Large intestine (tissue), 3 donors: ENCODE results near the gene CACNA2D2. TPM values are rescaled to one million over a fixed set of nuclear protein-coding genes. Genes with fewer than 3 reads are reported as not detected.

Source experiments
- DNase-seq, 2 donors: peaks; one replicate each; pipeline versions ENCODE4 v3.0.0 to v3.0.0-alpha.2; 2013
- H3K27ac ChIP-seq: one replicate; pipeline ENCODE4 v1.5.1; 2013; ENCODE audit warnings: low read length
- H3K27me3 ChIP-seq: 2 replicates; pipeline ENCODE4 v1.6.1; 2013; ENCODE audit warnings: low read length; ENCODE audit not compliant: control insufficient read depth, insufficient read depth
- H3K36me3 ChIP-seq: 2 replicates; pipeline ENCODE4 v1.6.1; 2013; ENCODE audit warnings: low read length; ENCODE audit not compliant: control insufficient read depth, insufficient read depth
- H3K4me1 ChIP-seq: one replicate; pipeline ENCODE4 v1.6.1; 2013; ENCODE audit warnings: low read length; ENCODE audit not compliant: control insufficient read depth, insufficient read depth
- H3K4me3 ChIP-seq: one replicate; pipeline ENCODE4 v1.5.1; 2013; ENCODE audit warnings: low read length
- H3K9me3 ChIP-seq: one replicate; pipeline ENCODE4 v1.6.1; 2013; ENCODE audit warnings: mild to moderate bottlenecking, low read depth, low read length, moderate library complexity; ENCODE audit not compliant: control insufficient read depth
- WGBS: methylation state at CpG from one replicate; pipeline ENCODE4 v1.1.5; 2013; ENCODE audit warnings: low lambda C conversion rate; ENCODE audit not compliant: insufficient coverage; 5-methylcytosine and 5-hydroxymethylcytosine counted together
- polyA plus RNA-seq: library from polyadenylated mRNA; unstranded; fragments of 120-200 nt; gene quantifications from one replicate; pipeline ENCODE4 v1.2.1, GENCODE V29; 2013

Gene CACNA2D2
- polyA plus RNA-seq, 1 donor = 7.5 TPM

GRCh38 chr3:50347187-50347813, 156.1 kb downstream of the CACNA2D2 start:
- peaks cover 26% of the 10 kb centered on the region for H3K36me3 ChIP-seq
- no peaks in the 10 kb centered on the region for H3K27me3 ChIP-seq
- H3K4me3 ChIP-seq = no peak overlapping the region
- no peaks in the 10 kb centered on the region for H3K9me3 ChIP-seq
- peaks cover 33% of the 10 kb centered on the region for H3K4me1 ChIP-seq
- H3K27ac ChIP-seq = no peak overlapping the region
- WGBS = no CpG with 5 or more reads among the region's 14 CpGs
- peak; percentile 59 to 64 for DNase-seq

DNA sequence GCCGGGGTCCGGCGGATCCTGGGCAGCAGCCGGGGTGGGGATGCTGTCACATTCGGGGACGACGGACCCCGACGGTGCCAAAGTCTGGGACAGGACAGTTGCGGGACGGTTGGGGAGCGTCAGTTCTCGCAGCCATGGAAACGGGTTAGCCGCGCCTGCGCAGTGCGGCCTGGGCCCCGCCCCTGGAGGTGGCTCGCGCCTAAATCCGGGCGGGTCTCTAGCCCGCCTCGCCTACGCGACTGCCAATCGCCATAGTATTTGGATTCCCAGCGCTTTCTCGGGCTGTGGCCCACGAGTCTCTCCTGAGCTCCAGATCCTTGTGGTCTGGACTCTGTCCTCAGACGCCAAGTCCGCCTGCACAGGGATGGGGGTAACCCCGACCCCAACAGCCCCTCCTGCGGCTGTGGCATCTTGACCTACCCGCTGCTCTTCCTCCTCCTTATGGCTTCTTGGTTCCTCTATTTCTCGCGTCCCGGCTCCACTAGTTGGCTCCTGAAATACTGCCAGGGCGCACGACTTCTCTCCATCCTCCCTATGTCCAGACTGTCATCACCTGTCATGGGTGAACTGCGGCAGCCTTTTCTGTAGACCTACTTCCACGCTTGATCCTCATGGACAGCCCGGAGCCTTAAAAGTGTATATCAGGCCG, 157.7 kb downstream of the CACNA2D2 start, which contains the start of gene ZMYND10:
Gene ZMYND10, minus strand, starts transcription at position 147 of the 649 bp plus-strand sequence. CDS start 153 bp downstream, outside the sequence.
- no CpG with 5 or more reads among the region's 45 CpGs for WGBS
- Histone ChIP-seq H3K4me3 (peak within 1 kb of the TSS; percentile 27), H3K27me3 (peaks cover 10% of the 10 kb centered on the region), H3K9me3 (no peaks in the 10 kb centered on the region), H3K36me3 (peaks cover 20% of the 10 kb centered on the region), H3K4me1 (peaks cover 26% of the 10 kb centered on the region), H3K27ac (no peak within 1 kb of the TSS)
- DNase-seq = peak in 1 of 2 donors; percentile 42

- Histone ChIP-seq H3K9me3 (peaks cover 3% of the 10 kb centered on the region), H3K4me1 (peaks cover 22% of the 10 kb centered on the region), H3K27ac (no peak overlapping the region), H3K27me3 (peaks cover 16% of the 10 kb centered on the region), H3K36me3 (peaks cover 20% of the 10 kb centered on the region), H3K4me3 (peak overlapping the region; percentile 27)
- no CpG with 5 or more reads among the region's 8 CpGs for WGBS
- DNase-seq = no peak
These were observed 158.4 kb downstream of the CACNA2D2 start for GRCh38 chr3:50345008-50345407.

- Histone ChIP-seq H3K36me3 (peaks cover 7% of the 10 kb centered on the region), H3K4me1 (peaks cover 13% of the 10 kb centered on the region), H3K27me3 (peaks cover 20% of the 10 kb centered on the region), H3K4me3 (no peak overlapping the region), H3K9me3 (peaks cover 3% of the 10 kb centered on the region), H3K27ac (no peak overlapping the region)
- no CpG with 5 or more reads among the region's 13 CpGs for WGBS
- no peak for DNase-seq
These were observed 160.4 kb downstream of the CACNA2D2 start for GRCh38 chr3:50342813-50343633.

DNA sequence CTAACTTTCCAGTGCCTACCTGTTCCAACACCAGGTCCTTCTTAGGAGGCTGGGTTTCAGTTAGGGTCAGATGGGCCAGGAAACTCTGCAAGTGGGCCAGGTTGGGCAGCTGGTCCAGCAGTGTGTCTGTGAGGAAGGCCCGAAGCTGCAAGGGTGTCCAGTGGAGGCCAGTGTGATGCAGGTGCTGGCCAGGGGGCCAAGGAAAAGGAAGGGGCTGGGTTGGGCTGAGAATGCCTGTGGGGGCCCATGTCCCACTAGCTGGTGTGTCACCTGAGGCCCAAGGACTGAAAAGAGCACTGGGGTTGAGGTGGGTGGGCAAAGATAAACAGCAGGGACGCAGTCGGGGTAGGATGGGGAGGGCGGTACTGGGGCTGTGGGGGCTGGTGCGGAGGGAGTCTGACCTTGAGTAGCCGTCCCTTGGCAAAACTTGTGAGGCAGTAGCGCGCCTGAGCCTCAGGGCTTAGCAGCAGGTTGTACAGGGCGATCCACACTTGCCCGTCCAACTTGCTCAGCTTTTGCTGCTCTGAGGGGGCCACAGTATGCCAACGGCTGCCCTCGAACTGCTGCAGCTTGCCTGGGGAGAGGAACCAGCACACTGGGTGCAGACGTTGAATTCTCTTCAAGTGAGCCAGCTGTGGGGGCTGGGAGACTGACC, 161.3 kb downstream of the CACNA2D2 start:
- DNase-seq = no peak
- Histone ChIP-seq H3K4me3 (no peak overlapping the region), H3K9me3 (peaks cover 6% of the 10 kb centered on the region), H3K4me1 (peaks cover 19% of the 10 kb centered on the region), H3K36me3 (no peaks in the 10 kb centered on the region), H3K27ac (no peak overlapping the region), H3K27me3 (peaks cover 20% of the 10 kb centered on the region)
- no CpG with 5 or more reads among the region's 13 CpGs for WGBS

GRCh38 chr3:50341537-50341936, 161.9 kb downstream of the CACNA2D2 start:
- H3K27me3 ChIP-seq = peaks cover 20% of the 10 kb centered on the region
- H3K36me3 ChIP-seq = no peaks in the 10 kb centered on the region
- peaks cover 19% of the 10 kb centered on the region for H3K4me1 ChIP-seq
- DNase-seq = no peak
- peak overlapping the region; percentile 27 for H3K4me3 ChIP-seq
- peaks cover 6% of the 10 kb centered on the region for H3K9me3 ChIP-seq
- WGBS = no CpG with 5 or more reads among the region's 9 CpGs
- no peak overlapping the region for H3K27ac ChIP-seq

DNA sequence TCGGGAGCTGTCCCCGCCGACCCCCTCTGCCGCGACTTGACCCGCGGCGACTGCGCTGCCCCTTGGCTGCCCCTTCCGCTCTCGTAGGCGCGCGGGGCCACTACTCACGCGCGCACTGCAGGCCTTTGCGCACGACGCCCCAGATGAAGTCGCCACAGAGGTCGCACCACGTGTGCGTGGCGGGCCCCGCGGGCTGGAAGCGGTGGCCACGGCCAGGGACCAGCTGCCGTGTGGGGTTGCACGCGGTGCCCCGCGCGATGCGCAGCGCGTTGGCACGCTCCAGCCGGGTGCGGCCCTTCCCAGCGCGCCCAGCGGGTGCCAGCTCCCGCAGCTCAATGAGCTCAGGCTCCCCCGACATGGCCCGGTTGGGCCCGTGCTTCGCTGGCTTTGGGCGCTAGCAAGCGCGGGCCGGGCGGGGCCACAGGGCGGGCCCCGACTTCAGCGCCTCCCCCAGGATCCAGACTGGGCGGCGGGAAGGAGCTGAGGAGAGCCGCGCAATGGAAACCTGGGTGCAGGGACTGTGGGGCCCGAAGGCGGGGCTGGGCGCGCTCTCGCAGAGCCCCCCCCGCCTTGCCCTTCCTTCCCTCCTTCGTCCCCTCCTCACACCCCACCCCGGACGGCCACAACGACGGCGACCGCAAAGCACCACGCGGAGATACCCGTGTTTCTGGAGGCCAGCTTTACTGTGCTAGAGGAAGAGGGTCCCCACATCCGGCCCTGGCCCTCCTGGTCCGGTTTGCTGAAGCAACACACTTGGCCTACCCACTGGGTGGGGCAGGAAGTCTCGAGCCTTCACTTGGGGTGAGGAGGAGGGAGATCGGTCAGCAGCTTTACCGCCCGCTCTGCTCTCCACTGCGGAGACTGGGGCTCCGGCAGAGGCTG, 162.7 kb downstream of the CACNA2D2 start, which contains the start of gene RASSF1:
Gene RASSF1, minus strand, starts transcription at position 389 of the 882 bp plus-strand sequence. Its CDS starts 31 bp downstream, at position 358.
- H3K27ac ChIP-seq = no peak within 1 kb of the TSS
- WGBS = no CpG with 5 or more reads among the region's 85 CpGs
- peaks cover 6% of the 10 kb centered on the region for H3K9me3 ChIP-seq

DNA sequence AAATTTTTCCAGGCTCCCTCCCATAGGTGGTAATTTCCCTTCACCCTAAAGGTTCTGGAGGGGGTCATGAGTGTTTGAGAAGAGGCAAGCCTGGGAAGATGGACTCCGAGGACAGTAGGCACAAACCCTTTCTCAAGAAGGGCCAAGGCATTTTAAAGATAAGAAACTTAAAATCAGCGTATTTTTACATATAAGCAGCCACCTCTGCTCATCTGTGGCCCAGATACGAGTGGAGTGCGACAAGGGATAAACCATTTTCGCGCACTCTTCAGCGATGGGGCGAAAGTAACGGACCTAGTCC, 163.3 kb downstream of the CACNA2D2 start:
- WGBS = no CpG with 5 or more reads among the region's 9 CpGs
- Histone ChIP-seq H3K36me3 (no peaks in the 10 kb centered on the region), H3K4me3 (peak overlapping the region; percentile 27), H3K9me3 (peaks cover 6% of the 10 kb centered on the region), H3K27me3 (peaks cover 20% of the 10 kb centered on the region), H3K4me1 (peaks cover 23% of the 10 kb centered on the region), H3K27ac (no peak overlapping the region)
- DNase-seq = no peak

More for the DNA sequence above, 162.7 kb downstream of the CACNA2D2 start, which contains the start of gene RASSF1:
- DNase-seq = peak in 1 of 2 donors; percentile 63
- Histone ChIP-seq H3K4me3 (peak within 1 kb of the TSS; percentile 27), H3K4me1 (peaks cover 23% of the 10 kb centered on the region), H3K27me3 (peaks cover 20% of the 10 kb centered on the region), H3K36me3 (no peaks in the 10 kb centered on the region)

DNA sequence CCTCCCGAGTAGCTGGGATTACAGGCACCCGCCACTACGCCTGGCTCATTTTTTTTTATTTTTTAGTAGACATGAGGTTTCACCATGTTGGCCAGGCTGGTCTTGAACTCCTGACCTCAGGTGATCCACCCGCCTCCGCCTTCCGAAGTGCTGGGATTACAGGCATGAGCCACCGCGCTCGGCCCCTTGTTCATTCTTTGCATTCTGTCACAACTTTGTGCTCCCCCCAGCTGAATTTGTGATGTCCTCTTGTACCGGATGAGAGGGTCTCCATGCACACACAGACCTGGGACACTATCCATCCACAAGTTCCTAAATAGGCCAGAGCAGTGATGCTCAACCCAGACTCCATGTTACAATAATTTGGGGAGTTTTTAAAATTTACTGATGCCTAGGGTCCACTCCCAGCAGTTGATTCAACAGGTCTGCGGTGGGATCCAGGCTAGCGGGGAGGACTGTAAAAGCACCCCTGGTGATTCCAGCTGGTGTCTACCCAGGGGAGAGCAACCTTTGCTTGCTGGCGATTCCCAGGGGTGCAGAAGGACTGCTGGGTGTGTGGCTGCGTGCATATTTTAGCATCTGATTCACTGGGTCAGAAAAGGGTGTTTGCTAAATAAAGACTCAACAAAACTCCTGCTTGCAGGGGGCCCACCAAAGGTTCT, 163.8 kb downstream of the CACNA2D2 start:
- Histone ChIP-seq H3K27me3 (peaks cover 20% of the 10 kb centered on the region), H3K4me3 (peak overlapping the region; percentile 27), H3K4me1 (peaks cover 22% of the 10 kb centered on the region), H3K27ac (no peak overlapping the region), H3K36me3 (no peaks in the 10 kb centered on the region), H3K9me3 (peaks cover 6% of the 10 kb centered on the region)
- no peak for DNase-seq
- WGBS = 100% methylated on average over 3 of the region's 14 CpGs
